GM18861 (cell line): Measurements from ENCODE around the gene ABI3.
A peak's percentile ranks its signal among the peaks of the same experiment; 100 is the strongest.
"Not testable (repeated sequence)": the region's sequence is repeated elsewhere in the genome, so short reads cannot be mapped to it uniquely, and the experiment has no call there.

Experiments
- ATAC-seq: cut with Tn5 transposase; IDR thresholded peaks from one replicate; pipeline ENCODE4 v1.9.1; 2021; ENCODE audit not compliant: unreplicated experiment

Gene ABI3

GRCh38 chr17:49210158-49211029 lies at the start of gene ABI3, which contains the start of gene GNGT2:
ABI3 (plus strand) TSS chr17:49210707; CDS start chr17:49210725, 18 bp downstream.
GNGT2 (minus strand) TSS chr17:49210574; CDS start chr17:49207422, 3,152 bp downstream.
- no peak for ATAC-seq

- ATAC-seq = no peak
Observed at GRCh38 chr17:49162866-49163265, 47.6 kb upstream of the ABI3 start.

- ATAC-seq = no peak
Observed at GRCh38 chr17:49165143-49165542, 45.4 kb upstream of the ABI3 start.

- no peak for ATAC-seq
Observed at GRCh38 chr17:49168706-49169105, 41.8 kb upstream of the ABI3 start.

GRCh38 chr17:49170216-49170615 lies 40.3 kb upstream of the ABI3 start:
- no peak for ATAC-seq

GRCh38 chr17:49170711-49171110 lies 39.8 kb upstream of the ABI3 start:
- ATAC-seq = not testable (repeated sequence)

GRCh38 chr17:49175978-49176377 lies 34.5 kb upstream of the ABI3 start:
- ATAC-seq = not testable (repeated sequence)

- ATAC-seq = no peak
Observed at GRCh38 chr17:49180303-49180702, 30.2 kb upstream of the ABI3 start.

- ATAC-seq = no peak
Observed at GRCh38 chr17:49180998-49181635, 29.4 kb upstream of the ABI3 start.

GRCh38 chr17:49183341-49183740 lies 27.2 kb upstream of the ABI3 start:
- ATAC-seq = no peak

GRCh38 chr17:49183801-49184200 lies 26.7 kb upstream of the ABI3 start:
- no peak for ATAC-seq

GRCh38 chr17:49184522-49184921 lies 26.0 kb upstream of the ABI3 start:
- not testable (repeated sequence) for ATAC-seq

- ATAC-seq = not testable (repeated sequence)
Observed at GRCh38 chr17:49185381-49185780, 25.1 kb upstream of the ABI3 start.

GRCh38 chr17:49187301-49187700 lies 23.2 kb upstream of the ABI3 start:
- ATAC-seq = no peak

GRCh38 chr17:49190932-49191331 lies 19.6 kb upstream of the ABI3 start:
- ATAC-seq = no peak

- ATAC-seq = no peak
Observed at GRCh38 chr17:49191409-49191916, 19.0 kb upstream of the ABI3 start.

- peak; percentile 40 for ATAC-seq
Observed at GRCh38 chr17:49191917-49192741, 18.4 kb upstream of the ABI3 start.

- ATAC-seq = peak; percentile 19
Observed at GRCh38 chr17:49193513-49194296, 16.8 kb upstream of the ABI3 start.

GRCh38 chr17:49194297-49194607 lies 16.3 kb upstream of the ABI3 start:
- ATAC-seq = no peak

- ATAC-seq = no peak
Observed at GRCh38 chr17:49195751-49196150, 14.8 kb upstream of the ABI3 start.
